Tibial nerve (tissue), 4 donors: ENCODE measurements around the gene SRSF3.
A peak's percentile ranks its signal among the peaks of the same experiment; 100 is the strongest.

Experiments used
- EP300 ChIP-seq, 2 donors: sonication (generic); formaldehyde crosslinking; IDR thresholded peaks; one replicate each; pipeline ENCODE4 v1.6.1; 2017; ENCODE audit warnings: antibody characterized with exemption in 2 of 2, mild to moderate bottlenecking in 1 of 2
- POLR2A ChIP-seq, 2 donors: fragments of 450-650 bp; IDR thresholded peaks; one replicate each; pipeline ENCODE4 v1.6.1; 2017; ENCODE audit warnings: antibody characterized with exemption in 2 of 2, mild to moderate bottlenecking in 2 of 2, moderate library complexity in 2 of 2
- TF ChIP-seq, protein P1 (sequence below), 5 experiments: fragments of 200-600 bp in 3 of 5; fragments of 450-650 bp in 2 of 5; sonication (generic) in 3 of 5; IDR thresholded peaks; one replicate each; pipeline ENCODE4 v1.5.1; 2016 to 2019; ENCODE audit warnings: antibody characterized with exemption in 5 of 5, mild to moderate bottlenecking in 3 of 5, moderate library complexity in 2 of 5

DNA sequence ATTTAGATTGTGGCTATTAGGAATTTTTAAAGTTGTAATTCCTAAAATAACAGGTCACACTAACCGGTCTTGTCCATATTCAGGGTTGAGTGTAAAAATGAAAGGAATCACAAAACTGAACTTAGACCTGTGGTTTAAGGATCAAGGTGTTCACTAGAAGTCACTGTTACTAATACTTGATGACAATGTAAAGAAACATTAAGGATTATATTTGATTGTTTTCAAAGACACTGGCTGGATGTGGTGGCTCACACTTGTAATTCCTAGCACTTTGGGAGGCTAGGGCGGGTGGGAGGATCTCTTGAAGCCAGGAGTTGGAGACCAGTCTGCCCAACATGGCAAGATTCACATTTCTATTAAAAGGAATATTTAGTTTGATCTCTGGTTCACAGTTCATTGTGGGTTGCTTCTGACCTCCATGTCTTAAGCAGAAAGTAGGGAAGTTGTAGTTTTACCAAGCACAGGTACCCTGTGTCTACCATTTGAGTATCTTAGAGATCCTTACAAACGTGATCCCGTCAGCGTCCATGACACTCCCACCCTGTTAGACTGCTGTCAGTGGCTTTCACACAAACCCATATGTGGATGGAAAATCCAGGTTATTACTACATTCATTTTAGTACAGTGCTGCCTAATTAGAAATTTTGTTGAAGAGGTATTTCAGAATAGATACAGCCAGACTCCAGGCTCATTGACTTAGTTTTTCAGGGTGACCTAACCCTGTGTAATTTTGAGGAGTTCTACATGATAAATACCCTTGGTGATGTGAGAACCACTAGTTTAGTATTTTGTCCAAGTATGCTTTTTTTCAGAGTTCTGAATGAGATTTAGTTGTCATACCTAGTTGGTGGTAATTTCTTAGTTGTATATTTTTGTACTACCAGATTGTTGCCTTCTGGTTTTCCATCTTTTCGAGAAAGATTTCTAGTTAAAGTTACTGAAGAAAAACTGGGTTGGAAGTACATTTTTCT lies 10.2 kb downstream of the SRSF3 start:
- TF ChIP-seq, protein P1, sequence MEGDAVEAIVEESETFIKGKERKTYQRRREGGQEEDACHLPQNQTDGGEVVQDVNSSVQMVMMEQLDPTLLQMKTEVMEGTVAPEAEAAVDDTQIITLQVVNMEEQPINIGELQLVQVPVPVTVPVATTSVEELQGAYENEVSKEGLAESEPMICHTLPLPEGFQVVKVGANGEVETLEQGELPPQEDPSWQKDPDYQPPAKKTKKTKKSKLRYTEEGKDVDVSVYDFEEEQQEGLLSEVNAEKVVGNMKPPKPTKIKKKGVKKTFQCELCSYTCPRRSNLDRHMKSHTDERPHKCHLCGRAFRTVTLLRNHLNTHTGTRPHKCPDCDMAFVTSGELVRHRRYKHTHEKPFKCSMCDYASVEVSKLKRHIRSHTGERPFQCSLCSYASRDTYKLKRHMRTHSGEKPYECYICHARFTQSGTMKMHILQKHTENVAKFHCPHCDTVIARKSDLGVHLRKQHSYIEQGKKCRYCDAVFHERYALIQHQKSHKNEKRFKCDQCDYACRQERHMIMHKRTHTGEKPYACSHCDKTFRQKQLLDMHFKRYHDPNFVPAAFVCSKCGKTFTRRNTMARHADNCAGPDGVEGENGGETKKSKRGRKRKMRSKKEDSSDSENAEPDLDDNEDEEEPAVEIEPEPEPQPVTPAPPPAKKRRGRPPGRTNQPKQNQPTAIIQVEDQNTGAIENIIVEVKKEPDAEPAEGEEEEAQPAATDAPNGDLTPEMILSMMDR (IDR thresholded peaks at IDR 0.05): no peak
- TF ChIP-seq POLR2A (IDR thresholded peaks at IDR 0.05): no peak
- TF ChIP-seq EP300 (IDR thresholded peaks at IDR 0.05): peak in 1 of 2 donors; percentile 22
